OCI-LY3 (cell line): Measurements from ENCODE around the gene PTPRT.

Experiments
- H2AFZ ChIP-seq: fragments of 200-600, 300-600 bp; shearing (Covaris generic); 2 replicates; pipeline ENCODE4 v1.6.0; 2014; ENCODE audit warnings: antibody characterized with exemption, low read depth, low read length
- H3K27ac ChIP-seq: fragments of 200-600, 300-600 bp; sonication (generic); 2 replicates; pipeline ENCODE4 v1.5.1; 2014; ENCODE audit warnings: mild to moderate bottlenecking, low read length, moderate library complexity, mixed read lengths
- H3K27me3 ChIP-seq: fragments of 200-600, 300-600 bp; sonication (generic); 2 replicates; pipeline ENCODE4 v1.6.1; 2014; ENCODE audit warnings: low read depth, low read length, mixed read lengths
- H3K36me3 ChIP-seq: fragments of 200-600, 300-600 bp; sonication (generic); replicated peaks from 2 replicates; pipeline ENCODE3; 2014; ENCODE audit warnings: low read depth, low read length, mixed read lengths
- H3K4me1 ChIP-seq: fragments of 300-600, 200-600 bp; sonication (generic); 2 replicates; pipeline ENCODE4 v1.6.1; 2014; ENCODE audit warnings: low read length, mixed read lengths
- H3K4me2 ChIP-seq: fragments of 200-600, 300-600 bp; sonication (generic); 2 replicates; pipeline ENCODE4 v1.6.1; 2014; ENCODE audit warnings: low read length, mixed read lengths
- H3K4me3 ChIP-seq: fragments of 300-600, 200-600 bp; sonication (generic); 2 replicates; pipeline ENCODE4 v1.5.1; 2014; ENCODE audit warnings: antibody characterized with exemption, mild to moderate bottlenecking, low read length, moderate library complexity
- H3K79me2 ChIP-seq: fragments of 300-600, 200-600 bp; shearing (Covaris generic); 2 replicates; pipeline ENCODE4 v1.6.1; 2014; ENCODE audit warnings: mild to moderate bottlenecking, low read length, mixed read lengths
- H3K9ac ChIP-seq: fragments of 300-600, 200-600 bp; shearing (Covaris generic); 2 replicates; pipeline ENCODE4 v1.6.0; 2014; ENCODE audit warnings: mild to moderate bottlenecking, low read length, moderate library complexity
- H3K9me3 ChIP-seq: fragments of 200-600, 300-600 bp; shearing (Covaris generic); 2 replicates; pipeline ENCODE4 v1.6.1; 2014; ENCODE audit warnings: low read length, mixed read lengths; ENCODE audit not compliant: insufficient read depth
- H4K20me1 ChIP-seq: fragments of 200-600, 300-600 bp; sonication (generic); 2 replicates; pipeline ENCODE4 v1.6.1; 2016; ENCODE audit warnings: low read length, mixed read lengths; ENCODE audit not compliant: insufficient read depth
- CTCF ChIP-seq: fragments of 200-600, 300-600 bp; sonication (generic); IDR thresholded peaks from 2 replicates; pipeline ENCODE4 v1.5.1; 2014; ENCODE audit warnings: antibody characterized with exemption, low read length, low read depth
- EZH2phosphoT487 ChIP-seq: fragments of 200-600 bp; shearing (Covaris generic); IDR thresholded peaks from 2 replicates; pipeline ENCODE4 v1.6.1; 2018; ENCODE audit warnings: antibody characterized with exemption, mixed run types, low read depth

The PTPRT gene

GRCh38 chr20:42923348-42923918 lies 266.3 kb downstream of the PTPRT start:
- H4K20me1 ChIP-seq = no peaks in the 10 kb centered on the region
- H3K4me1 ChIP-seq = no peaks in the 10 kb centered on the region
- no peak overlapping the region for H3K27ac ChIP-seq
- no peak overlapping the region for H3K9ac ChIP-seq
- H3K79me2 ChIP-seq = no peaks in the 10 kb centered on the region
- H3K4me3 ChIP-seq = no peak overlapping the region
- no peak for TF ChIP-seq EZH2phosphoT487
- no peak overlapping the region for H2AFZ ChIP-seq
- no peaks in the 10 kb centered on the region for H3K9me3 ChIP-seq
- H3K36me3 ChIP-seq = no peaks in the 10 kb centered on the region
- no peak overlapping the region for H3K4me2 ChIP-seq
- H3K27me3 ChIP-seq = peaks cover 5% of the 10 kb centered on the region; the same call in 1 of the 2 replicates

DNA sequence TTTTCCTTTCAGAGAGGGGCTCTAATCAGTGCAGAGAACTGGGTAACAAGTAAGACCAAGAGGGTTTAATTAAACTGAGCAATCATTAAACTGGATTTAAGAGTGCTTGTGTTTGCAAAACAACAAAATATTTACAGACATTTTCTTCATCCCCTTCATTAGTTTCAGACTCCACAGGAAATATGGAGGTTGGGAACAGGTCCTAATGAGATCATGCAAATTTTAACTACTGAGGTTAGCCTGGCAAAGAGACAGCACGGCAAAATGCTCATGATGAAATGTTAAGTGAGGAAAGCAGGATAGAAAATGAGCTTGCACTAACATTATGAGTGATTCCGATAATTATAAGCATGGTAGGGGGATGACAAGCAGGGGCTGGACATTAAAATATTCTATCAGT lies 268.9 kb downstream of the PTPRT start:
- Histone ChIP-seq H2AFZ (no peak overlapping the region), H3K36me3 (no peaks in the 10 kb centered on the region), H4K20me1 (no peaks in the 10 kb centered on the region), H3K4me3 (no peak overlapping the region), H3K4me2 (no peak overlapping the region), H3K27me3 (peaks cover 5% of the 10 kb centered on the region; the same call in 1 of the 2 replicates), H3K9ac (no peak overlapping the region), H3K79me2 (no peaks in the 10 kb centered on the region), H3K27ac (no peak overlapping the region), H3K9me3 (no peaks in the 10 kb centered on the region), H3K4me1 (no peaks in the 10 kb centered on the region)
- TF ChIP-seq EZH2phosphoT487 (no peak), CTCF (no peak)

- Histone ChIP-seq H3K36me3 (no peaks in the 10 kb centered on the region), H3K79me2 (no peaks in the 10 kb centered on the region), H3K27me3 (peaks cover 5% of the 10 kb centered on the region; the same call in 1 of the 2 replicates), H3K27ac (no peak overlapping the region), H3K9ac (no peak overlapping the region), H3K4me3 (no peak overlapping the region), H3K4me1 (no peaks in the 10 kb centered on the region), H3K4me2 (no peak overlapping the region), H4K20me1 (no peaks in the 10 kb centered on the region), H3K9me3 (no peaks in the 10 kb centered on the region), H2AFZ (no peak overlapping the region)
- TF ChIP-seq EZH2phosphoT487 (no peak), CTCF (no peak)
Measured at GRCh38 chr20:42919316-42919715, 270.4 kb downstream of the PTPRT start.

DNA sequence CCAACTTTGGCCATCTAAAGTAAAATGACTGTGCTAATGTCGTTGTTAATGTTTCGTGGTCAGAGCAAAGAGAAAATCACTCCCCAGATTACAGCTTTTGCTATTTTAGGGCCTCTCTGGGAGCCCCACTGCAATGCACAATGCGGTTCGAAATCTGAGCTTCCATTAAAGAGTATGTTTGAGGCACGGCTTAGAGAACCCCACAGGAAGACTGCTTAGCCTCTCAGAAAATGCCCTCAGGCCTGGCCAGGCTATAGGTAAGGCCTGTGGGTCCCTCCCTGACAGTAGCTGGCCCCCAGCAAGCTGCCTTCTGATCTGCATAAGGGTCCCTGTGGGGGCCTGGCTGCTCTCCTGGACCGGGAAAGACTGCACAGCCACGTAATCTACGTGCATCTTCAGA lies 274.6 kb downstream of the PTPRT start:
- TF ChIP-seq EZH2phosphoT487 (no peak), CTCF (no peak)
- no peak overlapping the region for H3K4me2 ChIP-seq
- no peaks in the 10 kb centered on the region for H3K79me2 ChIP-seq
- peaks cover 5% of the 10 kb centered on the region; the same call in 1 of the 2 replicates for H3K27me3 ChIP-seq
- H3K4me3 ChIP-seq = no peak overlapping the region
- no peak overlapping the region for H3K27ac ChIP-seq
- no peaks in the 10 kb centered on the region for H3K4me1 ChIP-seq
- no peaks in the 10 kb centered on the region for H3K9me3 ChIP-seq
- no peak overlapping the region for H3K9ac ChIP-seq
- H2AFZ ChIP-seq = no peak overlapping the region
- no peaks in the 10 kb centered on the region for H4K20me1 ChIP-seq
- H3K36me3 ChIP-seq = no peaks in the 10 kb centered on the region
